SU-DHL-6 (cell line): ENCODE results near the gene ZDHHC4.

Experiments
- EZH2phosphoT487 ChIP-seq: fragments of 200-600 bp; sonication (generic), shearing (Covaris generic); conservative IDR thresholded peaks from 2 replicates; pipeline ENCODE4 v1.6.1; 2018; ENCODE audit warnings: mild to moderate bottlenecking, antibody characterized with exemption, low read length, moderate library complexity, mixed read lengths
- TF ChIP-seq, protein P1 (sequence below): fragments of 200-600 bp; sonication (generic); IDR thresholded peaks from one replicate; pipeline ENCODE4 v1.5.1; 2017; ENCODE audit warnings: antibody characterized with exemption, mild to moderate bottlenecking, low read length, moderate library complexity; ENCODE audit not compliant: insufficient read depth, poor library complexity, severe bottlenecking

DNA sequence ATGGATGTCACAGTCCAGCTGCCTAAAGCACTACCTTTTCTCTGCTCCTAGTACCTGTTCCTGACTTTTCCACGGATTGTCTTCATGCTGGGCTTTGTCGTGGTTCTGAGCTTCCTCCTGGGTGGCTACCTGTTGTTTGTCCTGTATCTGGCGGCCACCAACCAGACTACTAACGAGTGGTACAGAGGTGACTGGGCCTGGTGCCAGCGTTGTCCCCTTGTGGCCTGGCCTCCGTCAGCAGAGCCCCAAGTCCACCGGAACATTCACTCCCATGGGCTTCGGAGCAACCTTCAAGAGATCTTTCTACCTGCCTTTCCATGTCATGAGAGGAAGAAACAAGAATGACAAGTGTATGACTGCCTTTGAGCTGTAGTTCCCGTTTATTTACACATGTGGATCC lies 11.3 kb downstream of the ZDHHC4 start:
- TF ChIP-seq, protein P1, sequence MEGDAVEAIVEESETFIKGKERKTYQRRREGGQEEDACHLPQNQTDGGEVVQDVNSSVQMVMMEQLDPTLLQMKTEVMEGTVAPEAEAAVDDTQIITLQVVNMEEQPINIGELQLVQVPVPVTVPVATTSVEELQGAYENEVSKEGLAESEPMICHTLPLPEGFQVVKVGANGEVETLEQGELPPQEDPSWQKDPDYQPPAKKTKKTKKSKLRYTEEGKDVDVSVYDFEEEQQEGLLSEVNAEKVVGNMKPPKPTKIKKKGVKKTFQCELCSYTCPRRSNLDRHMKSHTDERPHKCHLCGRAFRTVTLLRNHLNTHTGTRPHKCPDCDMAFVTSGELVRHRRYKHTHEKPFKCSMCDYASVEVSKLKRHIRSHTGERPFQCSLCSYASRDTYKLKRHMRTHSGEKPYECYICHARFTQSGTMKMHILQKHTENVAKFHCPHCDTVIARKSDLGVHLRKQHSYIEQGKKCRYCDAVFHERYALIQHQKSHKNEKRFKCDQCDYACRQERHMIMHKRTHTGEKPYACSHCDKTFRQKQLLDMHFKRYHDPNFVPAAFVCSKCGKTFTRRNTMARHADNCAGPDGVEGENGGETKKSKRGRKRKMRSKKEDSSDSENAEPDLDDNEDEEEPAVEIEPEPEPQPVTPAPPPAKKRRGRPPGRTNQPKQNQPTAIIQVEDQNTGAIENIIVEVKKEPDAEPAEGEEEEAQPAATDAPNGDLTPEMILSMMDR, result no peak
- TF ChIP-seq EZH2phosphoT487, result no peak
